Embryonic facial prominence (tissue), 1 donor: ENCODE results near the gene PTPRJ.

Source experiments
- DNase-seq: peaks from one replicate; pipeline ENCODE4 v3.0.0-alpha.2; 2016; ENCODE audit errors: extremely low spot score

PTPRJ gene

DNA sequence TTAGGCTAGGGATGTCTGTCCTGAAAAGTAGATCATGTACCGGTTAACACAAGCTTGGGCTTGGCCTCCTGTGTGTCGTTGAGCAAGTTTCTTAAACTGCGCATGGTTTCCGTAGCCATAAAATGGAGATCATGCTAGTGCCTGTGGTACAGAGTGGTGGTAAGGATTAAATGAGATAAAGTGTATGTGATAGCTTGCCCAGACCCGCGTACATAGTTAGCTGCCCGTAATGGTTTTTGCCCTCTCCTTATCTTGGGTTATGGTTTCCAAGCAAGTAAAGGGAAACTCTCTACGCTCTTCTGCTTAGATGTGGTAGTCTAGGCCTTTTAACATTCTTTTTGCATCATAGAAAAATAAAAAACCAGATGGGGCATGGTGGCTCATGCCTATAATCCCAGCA, 11.0 kb upstream of the PTPRJ start:
- no peak for DNase-seq

DNA sequence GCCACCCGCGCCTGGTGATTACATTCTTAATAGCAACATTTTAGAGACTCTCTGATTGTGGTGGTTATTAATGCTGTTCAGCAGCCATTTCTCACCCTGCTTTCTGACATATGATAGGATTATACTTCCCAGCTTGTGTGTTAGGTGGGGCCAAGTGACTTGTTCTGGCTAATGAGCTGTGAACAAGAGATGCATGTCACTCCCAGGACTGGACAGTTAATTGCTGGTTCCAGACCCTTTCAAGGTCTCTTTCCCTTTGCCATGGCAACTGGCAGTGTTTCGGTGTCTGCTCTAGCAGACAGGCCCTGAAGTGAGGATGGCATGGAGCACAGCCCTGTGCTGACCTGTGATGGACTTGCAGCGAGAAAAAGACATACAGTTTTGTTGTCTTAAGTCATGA, 8.9 kb upstream of the PTPRJ start:
- DNase-seq: no peak

DNA sequence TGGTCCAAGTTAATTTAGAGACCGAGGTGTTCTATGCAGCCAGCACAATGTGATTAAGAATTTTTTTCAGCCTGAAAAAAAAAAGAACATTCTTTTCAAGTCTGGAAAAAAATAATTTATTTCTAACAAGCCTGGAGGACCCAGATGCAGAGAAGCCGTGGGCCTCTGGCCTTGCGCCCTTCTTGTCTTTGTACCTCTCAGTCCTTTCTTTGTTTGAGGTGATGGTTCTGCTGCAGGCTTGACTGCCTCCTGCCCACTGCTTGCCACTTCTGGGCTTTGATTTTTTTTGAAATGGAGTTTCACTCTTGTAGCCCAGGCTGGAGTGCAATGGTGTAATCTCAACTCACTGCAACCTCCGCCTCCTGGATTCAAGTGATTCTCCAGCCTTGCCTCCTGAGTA, 7.2 kb upstream of the PTPRJ start:
- DNase-seq: no peak

DNA sequence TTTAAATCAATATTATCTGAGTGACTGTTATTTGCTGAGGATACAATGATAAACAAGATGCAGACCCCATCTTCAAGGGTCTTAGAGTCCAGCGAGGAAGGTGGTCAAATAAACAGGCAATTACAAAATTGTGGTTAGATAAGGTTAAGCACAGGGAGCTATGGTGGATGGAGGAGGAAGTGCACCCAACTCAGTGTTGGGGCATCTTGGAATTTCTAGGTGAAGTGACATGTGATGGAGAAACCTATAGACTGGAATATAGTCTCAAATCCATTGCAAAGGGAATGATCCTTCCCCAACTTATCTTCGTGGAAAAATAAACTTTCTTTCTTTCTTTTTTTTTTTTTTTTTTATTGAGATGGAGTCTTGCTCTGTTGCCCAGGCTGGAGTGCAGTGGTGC, 3.4 kb upstream of the PTPRJ start:
- DNase-seq: no peak

DNA sequence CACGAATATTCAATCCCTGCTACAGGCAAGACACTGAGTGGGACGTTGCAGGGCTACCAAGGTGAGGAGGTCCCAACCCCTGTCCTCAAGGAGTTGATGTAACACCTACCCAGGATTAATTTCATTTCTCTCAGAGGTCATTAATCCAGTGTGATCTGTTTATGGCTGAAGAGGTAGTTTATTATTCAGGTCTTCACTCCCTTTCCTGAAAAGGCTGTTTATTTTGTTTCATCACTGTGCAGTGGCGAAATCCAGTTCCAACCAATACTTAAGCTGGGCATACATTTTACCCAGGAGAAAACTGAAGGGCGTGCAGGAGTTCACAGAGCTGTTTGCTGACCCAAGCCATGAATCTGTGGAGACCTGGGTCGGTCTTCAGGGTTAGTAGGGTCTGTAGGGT, 2.7 kb upstream of the PTPRJ start:
- DNase-seq: no peak

GRCh38 chr11:47979378-47980087, 826 bp upstream of the PTPRJ start:
- no peak for DNase-seq

GRCh38 chr11:47980907-47981621, 705 bp downstream of the PTPRJ start:
- DNase-seq: no peak

- no peak for DNase-seq
Observed at GRCh38 chr11:47981667-47982404, 1.5 kb downstream of the PTPRJ start.

GRCh38 chr11:47982616-47983015, 2.3 kb downstream of the PTPRJ start:
- DNase-seq: no peak

DNA sequence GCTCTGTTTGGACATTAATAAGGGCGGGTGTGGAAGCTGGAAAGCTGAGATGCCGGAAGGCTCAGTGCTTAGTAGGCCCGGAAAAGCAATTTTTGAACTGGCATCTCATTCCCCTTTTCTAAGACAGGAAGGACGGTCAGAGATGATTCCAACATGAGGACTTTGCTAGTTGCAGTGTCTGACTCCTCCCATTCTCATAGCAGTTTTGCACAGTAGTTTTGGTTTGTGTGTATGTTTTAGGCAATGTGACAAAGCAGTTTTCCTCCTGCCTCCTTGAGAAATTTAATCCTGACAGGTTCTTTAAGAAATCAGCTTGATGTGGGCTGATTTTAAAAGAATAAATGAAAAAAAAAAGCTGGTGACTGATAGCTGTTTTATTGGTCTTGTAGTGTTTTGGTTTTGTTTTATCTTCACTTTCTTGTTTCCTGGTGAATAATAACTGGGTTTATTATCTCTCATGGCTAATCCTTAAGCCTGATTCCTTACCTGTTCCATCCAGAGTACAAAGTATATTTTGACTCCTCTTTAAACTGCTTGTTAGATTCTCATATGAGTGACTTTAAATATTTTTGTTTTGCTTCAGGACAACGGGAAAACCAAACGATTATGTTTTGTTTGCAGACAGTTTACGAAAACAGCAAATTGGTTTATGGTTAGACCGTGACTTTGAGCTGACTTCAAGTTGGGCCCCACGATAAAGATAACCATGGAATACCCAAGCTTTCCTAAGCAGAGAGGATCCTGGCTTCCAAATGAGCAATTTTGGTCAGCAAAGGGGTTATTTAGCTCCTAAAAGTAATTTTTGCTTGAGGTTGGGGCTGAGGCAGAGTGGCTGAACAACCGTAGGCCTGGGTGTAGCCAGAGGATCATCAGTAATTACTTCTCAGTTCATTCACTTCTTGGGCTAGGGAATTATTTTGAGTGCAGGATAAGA, 3.4 kb downstream of the PTPRJ start:
- no peak for DNase-seq

DNA sequence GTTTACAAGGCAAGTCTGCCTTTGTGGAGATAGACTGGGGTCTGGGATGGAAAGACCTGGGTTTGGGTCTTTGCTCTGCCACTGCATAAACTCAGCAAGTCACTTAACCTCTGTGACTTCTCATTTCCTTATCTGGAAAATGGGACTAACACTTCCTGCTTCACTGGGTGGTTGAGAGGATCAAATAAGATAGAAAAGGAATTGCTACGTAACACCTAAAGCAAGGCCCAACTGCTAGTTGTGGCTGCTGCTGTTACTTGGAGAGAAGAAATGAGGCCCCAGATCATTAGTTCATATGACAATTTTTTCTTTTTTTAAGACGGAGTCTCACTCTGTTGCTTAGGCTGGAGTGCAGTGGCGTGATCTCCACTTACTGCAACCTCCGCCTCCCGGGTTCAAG, 5.9 kb downstream of the PTPRJ start:
- DNase-seq: no peak

- no peak for DNase-seq
Observed at GRCh38 chr11:47986742-47987141, 6.4 kb downstream of the PTPRJ start.

- DNase-seq: no peak
Observed at GRCh38 chr11:47987310-47987709, 7.0 kb downstream of the PTPRJ start.

- no peak for DNase-seq
Observed at GRCh38 chr11:47987781-47988180, 7.4 kb downstream of the PTPRJ start.

GRCh38 chr11:47989779-47990178, 9.4 kb downstream of the PTPRJ start:
- DNase-seq: no peak

- no peak for DNase-seq
Observed at GRCh38 chr11:47991266-47991830, 11.0 kb downstream of the PTPRJ start.

- no peak for DNase-seq
Observed at GRCh38 chr11:47991894-47992293, 11.5 kb downstream of the PTPRJ start.

DNA sequence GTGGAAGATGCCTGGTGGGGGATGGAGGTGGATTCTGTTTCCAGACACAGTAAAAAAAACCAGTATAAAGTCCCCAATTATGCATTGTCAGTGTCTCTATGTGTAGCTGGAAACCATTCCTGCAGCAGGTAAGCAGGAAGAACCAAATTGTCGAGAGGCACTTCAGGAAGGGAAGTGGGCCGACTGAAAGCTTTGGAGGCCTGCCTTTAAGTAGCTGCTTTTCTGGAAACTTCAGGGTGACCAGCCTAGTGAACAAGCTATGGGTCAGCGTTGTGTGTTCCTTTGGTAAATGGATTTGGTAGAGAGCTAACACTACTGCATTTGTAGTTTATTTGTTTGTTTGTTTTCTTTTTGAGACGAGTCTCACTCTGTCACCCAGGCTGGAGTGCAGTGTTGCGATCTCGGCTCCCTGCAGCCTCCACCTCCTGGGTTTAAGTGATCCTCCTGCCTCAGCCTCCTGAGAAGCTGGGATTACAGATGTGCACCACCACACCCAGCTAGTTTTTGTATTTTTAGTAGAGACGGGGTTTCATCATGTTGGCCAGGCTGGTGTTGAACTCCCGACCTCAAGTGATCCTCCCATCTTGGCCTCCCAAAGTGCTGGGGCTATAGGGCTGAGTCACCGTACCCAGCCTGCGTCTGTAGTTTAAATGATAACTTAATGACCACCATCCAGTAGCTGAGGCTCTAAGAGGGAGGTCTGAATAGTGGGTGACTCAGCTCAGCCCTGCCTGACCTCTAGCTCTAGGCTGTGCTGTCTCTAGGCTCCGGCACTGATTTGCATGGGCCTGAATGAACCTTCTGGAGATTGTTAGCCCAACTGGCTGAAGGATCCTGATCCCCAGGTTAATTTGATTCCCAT, 12.8 kb downstream of the PTPRJ start:
- no peak for DNase-seq

DNA sequence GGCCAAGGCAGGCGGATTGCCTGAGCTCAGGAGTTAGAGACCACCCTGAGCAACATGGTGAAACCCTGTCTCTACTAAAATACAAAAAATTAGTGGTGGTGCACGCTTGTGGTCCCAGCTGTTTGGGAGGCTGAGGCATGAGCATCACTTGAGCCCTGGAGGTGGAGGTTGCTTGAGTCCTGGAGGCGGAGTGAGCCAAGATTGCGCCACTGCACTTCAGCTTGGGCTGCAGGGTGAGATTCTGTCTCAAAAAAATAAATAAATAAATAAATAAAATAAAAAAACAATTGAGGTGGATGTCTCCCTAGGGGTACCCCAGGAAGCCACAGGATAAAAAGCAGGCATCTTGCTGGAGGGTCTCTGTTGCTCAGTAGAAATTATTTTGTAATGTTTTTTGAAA, 14.1 kb downstream of the PTPRJ start:
- DNase-seq: no peak

DNA sequence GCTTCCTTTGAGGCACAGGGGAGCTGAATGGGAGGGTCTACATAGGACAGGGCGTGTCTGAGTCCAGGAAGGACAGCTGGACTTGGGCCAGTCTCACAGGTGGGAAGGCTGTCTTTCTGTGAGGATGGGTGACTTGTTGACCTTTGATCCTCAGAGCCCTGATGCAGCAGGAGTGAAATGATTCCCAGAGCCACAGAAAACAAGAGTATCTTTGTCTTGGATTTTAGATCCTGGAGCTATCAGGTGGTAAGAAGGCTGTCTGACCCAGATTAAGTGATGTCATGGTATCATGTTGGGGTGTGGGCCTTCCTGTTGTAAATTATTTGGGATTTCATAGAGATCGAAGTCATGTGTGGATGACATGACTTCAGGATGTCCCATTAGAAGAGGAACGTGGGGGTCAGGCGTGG, 15.0 kb downstream of the PTPRJ start:
- DNase-seq: no peak
